Amniotic stem cell (primary cell): Measurements from ENCODE around the gene SPTB.

Experiments used
- DNase-seq: peaks from one replicate; lab custom pipeline; 2025; lab: John Stamatoyannopoulos, UW

The SPTB gene

GRCh38 chr14:64885559-64885958 lies 5.9 kb upstream of the SPTB start:
- no peak for DNase-seq

GRCh38 chr14:64880221-64881121 lies 764 bp upstream of the SPTB start:
- DNase-seq: no peak

GRCh38 chr14:64878837-64879634 lies 671 bp downstream of the SPTB start:
- DNase-seq: no peak

- DNase-seq: no peak
These were observed 1.9 kb downstream of the SPTB start for GRCh38 chr14:64877846-64878245.

GRCh38 chr14:64875350-64875749 lies 4.4 kb downstream of the SPTB start:
- DNase-seq: no peak

GRCh38 chr14:64873506-64874219 lies 6.0 kb downstream of the SPTB start:
- no peak for DNase-seq

- DNase-seq: no peak
These were observed 8.4 kb downstream of the SPTB start for GRCh38 chr14:64871344-64871743.

- DNase-seq: no peak
These were observed 9.5 kb downstream of the SPTB start for GRCh38 chr14:64870160-64870559.

- DNase-seq: no peak
These were observed 10.9 kb downstream of the SPTB start for GRCh38 chr14:64868841-64869240.

GRCh38 chr14:64868379-64868778 lies 11.3 kb downstream of the SPTB start:
- DNase-seq: no peak

GRCh38 chr14:64867182-64867581 lies 12.5 kb downstream of the SPTB start:
- DNase-seq: no peak

GRCh38 chr14:64865992-64866391 lies 13.7 kb downstream of the SPTB start:
- DNase-seq: no peak

GRCh38 chr14:64865109-64865508 lies 14.6 kb downstream of the SPTB start:
- no peak for DNase-seq

GRCh38 chr14:64864258-64864657 lies 15.4 kb downstream of the SPTB start:
- DNase-seq: no peak

- no peak for DNase-seq
These were observed 17.8 kb downstream of the SPTB start for GRCh38 chr14:64861916-64862315.

GRCh38 chr14:64860039-64860438 lies 19.7 kb downstream of the SPTB start:
- no peak for DNase-seq

GRCh38 chr14:64857979-64858744 lies 21.5 kb downstream of the SPTB start:
- no peak for DNase-seq

- DNase-seq: no peak
These were observed 22.9 kb downstream of the SPTB start for GRCh38 chr14:64856529-64857445.

GRCh38 chr14:64855721-64856528 lies 23.8 kb downstream of the SPTB start:
- DNase-seq: no peak
